Gastrocnemius medialis (tissue), 4 donors: Measurements from ENCODE around the gene MARCHF6. TPM values are rescaled to one million over a fixed set of nuclear protein-coding genes. Genes with fewer than 3 reads are reported as not detected.

ENCODE experiments used
- ATAC-seq, 2 donors: fragments of 150-250 bp; one replicate each; pipeline ENCODE4 v1.9.1; 2016
- DNase-seq, 2 donors: peaks; one replicate each; pipeline ENCODE4 v3.0.0-alpha.2; 2019
- H3K27ac ChIP-seq, 4 donors: fragments of 200-600 bp; sonication (generic); 1 replicate in 1 of 4; 2 replicates in 3 of 4; pipeline ENCODE4 v1.5.1; 2016 to 2018; ENCODE audit warnings: mild to moderate bottlenecking in 2 of 4, moderate library complexity in 1 of 4
- H3K27me3 ChIP-seq, 3 donors: fragments of 200-600 bp; sonication (generic) in 2 of 3; 1 replicate in 1 of 3; 2 replicates in 2 of 3; pipeline versions ENCODE4 v1.5.1 to v1.6.0; 2016 to 2019; ENCODE audit warnings: mild to moderate bottlenecking in 1 of 3, moderate library complexity in 1 of 3
- H3K36me3 ChIP-seq, 2 donors: fragments of 200-600 bp; sonication (generic) in 1 of 2; one replicate each; pipeline ENCODE4 v1.5.1; 2017 to 2018
- H3K4me1 ChIP-seq, 2 donors: fragments of 200-600 bp; sonication (generic) in 1 of 2; one replicate each; pipeline ENCODE4 v1.5.1; 2016 to 2017; ENCODE audit warnings: mild to moderate bottlenecking in 2 of 2
- H3K4me3 ChIP-seq, 4 donors: fragments of 200-600 bp; sonication (generic) in 3 of 4; 1 replicate in 1 of 4; 2 replicates in 3 of 4; pipeline ENCODE4 v1.5.1; 2016 to 2019; ENCODE audit warnings: mild to moderate bottlenecking in 2 of 4
- H3K9me3 ChIP-seq, 3 donors: fragments of 200-600 bp; sonication (generic) in 2 of 3; 1 replicate in 1 of 3; 2 replicates in 2 of 3; pipeline ENCODE4 v1.5.1; 2016 to 2019
- POLR2A ChIP-seq, 2 donors: fragments of 450-650 bp; IDR thresholded peaks; one replicate each; pipeline ENCODE4 v1.6.1; 2017; ENCODE audit warnings: antibody characterized with exemption in 2 of 2, mild to moderate bottlenecking in 2 of 2, moderate library complexity in 2 of 2
- in situ Hi-C, 4 donors: fragments of 200-750 bp; cut with MboI; loops; one replicate each; pipeline versions ENCODE4 v1.15.0 to v1.8.0; 2017; ENCODE audit warnings: low sequenced_read_pairs in 4 of 4
- intact Hi-C: fragments of 100-400 bp; cut with DNase I; formaldehyde crosslinking; loops from one replicate; pipeline ENCODE4 v1.15.1; 2023; ENCODE audit warnings: low total_unique reads
- total RNA-seq, 4 donors: library from RNA; depleted of rRNA; stranded (reverse); fragments of >200 nt; gene quantifications; one replicate each; pipeline versions ENCODE4 v1.1.0 to v1.2.3, GENCODE V29; 2016
- TF ChIP-seq, protein P1 (sequence below), 5 experiments: fragments of 450-650 bp in 3 of 5; fragments of 200-600 bp in 2 of 5; sonication (generic) in 2 of 5; IDR thresholded peaks in 4 of 5; conservative IDR thresholded peaks in 1 of 5; 1 replicate in 4 of 5; 2 replicates in 1 of 5; pipeline ENCODE4 v1.5.1; 2016 to 2019; ENCODE audit warnings: antibody characterized with exemption in 5 of 5, mild to moderate bottlenecking in 3 of 5, moderate library complexity in 3 of 5

The MARCHF6 gene
- total RNA-seq, 4 donors from 2014 or later, result 139 to 173 (median 146) TPM

DNA sequence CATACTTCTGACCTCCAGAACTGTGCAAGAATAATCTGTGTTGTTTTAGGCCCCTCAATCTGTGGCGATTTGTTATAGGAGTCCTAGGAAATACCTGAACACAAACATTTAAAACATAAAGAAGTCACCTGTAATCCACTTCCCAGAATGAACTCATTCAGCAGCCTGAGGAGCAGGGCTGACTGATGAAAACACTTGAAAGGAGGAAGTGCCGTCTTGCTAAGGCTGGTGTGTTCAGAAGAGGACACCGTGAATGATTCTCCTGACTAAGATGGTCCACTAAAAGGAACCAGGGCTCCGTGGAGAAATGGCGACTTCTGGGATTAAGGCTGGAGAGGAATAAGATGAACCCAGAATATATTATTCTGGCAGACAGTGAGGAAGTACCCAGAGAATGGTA is 18.7 kb upstream of the MARCHF6 start:
- intact Hi-C loops, result no loop called here

DNA sequence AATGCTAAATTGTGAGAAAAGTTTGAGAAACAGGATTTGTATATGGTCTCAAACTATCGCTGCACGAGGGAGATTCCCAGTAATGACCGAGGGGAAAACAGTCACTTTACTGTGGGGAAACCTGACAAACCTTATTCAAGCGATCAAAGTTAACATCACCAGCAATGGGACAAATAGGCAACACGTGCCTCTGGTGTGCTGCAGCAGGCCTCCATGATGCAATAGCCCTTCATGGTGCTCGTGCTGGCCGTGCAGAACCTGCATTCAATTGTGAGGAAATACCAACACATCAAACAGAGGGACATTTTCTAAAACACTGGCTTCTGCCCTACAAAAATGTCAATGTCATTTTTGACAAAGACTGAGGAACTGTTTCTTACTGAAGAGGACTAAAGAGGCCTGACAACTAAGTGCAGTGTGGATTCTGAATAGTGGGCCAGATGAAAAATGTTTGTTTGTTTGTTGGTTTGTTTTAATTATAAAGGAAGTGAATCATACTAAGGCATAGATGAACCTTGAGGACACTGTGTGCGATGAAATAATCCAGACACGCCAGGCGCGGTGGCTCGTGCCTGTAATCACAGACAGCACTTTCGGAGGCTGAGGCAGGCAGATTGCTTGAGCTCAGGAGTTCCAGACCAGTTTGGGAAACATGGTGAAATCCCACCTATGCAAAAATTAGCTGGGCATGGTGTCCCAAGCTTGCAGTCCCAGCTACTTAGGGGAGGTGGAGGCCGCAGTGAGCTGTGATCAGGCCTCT is 17.6 kb upstream of the MARCHF6 start:
- no peak for DNase-seq
- TF ChIP-seq POLR2A (IDR thresholded peaks at IDR 0.05), result no peak
- TF ChIP-seq, protein P1, sequence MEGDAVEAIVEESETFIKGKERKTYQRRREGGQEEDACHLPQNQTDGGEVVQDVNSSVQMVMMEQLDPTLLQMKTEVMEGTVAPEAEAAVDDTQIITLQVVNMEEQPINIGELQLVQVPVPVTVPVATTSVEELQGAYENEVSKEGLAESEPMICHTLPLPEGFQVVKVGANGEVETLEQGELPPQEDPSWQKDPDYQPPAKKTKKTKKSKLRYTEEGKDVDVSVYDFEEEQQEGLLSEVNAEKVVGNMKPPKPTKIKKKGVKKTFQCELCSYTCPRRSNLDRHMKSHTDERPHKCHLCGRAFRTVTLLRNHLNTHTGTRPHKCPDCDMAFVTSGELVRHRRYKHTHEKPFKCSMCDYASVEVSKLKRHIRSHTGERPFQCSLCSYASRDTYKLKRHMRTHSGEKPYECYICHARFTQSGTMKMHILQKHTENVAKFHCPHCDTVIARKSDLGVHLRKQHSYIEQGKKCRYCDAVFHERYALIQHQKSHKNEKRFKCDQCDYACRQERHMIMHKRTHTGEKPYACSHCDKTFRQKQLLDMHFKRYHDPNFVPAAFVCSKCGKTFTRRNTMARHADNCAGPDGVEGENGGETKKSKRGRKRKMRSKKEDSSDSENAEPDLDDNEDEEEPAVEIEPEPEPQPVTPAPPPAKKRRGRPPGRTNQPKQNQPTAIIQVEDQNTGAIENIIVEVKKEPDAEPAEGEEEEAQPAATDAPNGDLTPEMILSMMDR (IDR thresholded peaks at IDR 0.05 in 4 of 5, conservative IDR thresholded peaks at IDR 0.05 in 1 of 5), result no peak
- Histone ChIP-seq H3K27ac (no peak overlapping the region), H3K4me3 (no peak overlapping the region), H3K27me3 (no peaks in the 10 kb centered on the region), H3K9me3 (no peaks in the 10 kb centered on the region), H3K4me1 (peaks cover 18 to 22% of the 10 kb centered on the region in 2 donors), H3K36me3 (no peaks in the 10 kb centered on the region)
- intact Hi-C loops (no loop called here), in situ Hi-C loops (no loop called here)
- ATAC-seq, result no peak

More for the DNA sequence above, 18.7 kb upstream of the MARCHF6 start:
- no peak for ATAC-seq
- Histone ChIP-seq H3K36me3 (no peaks in the 10 kb centered on the region), H3K27ac (no peak overlapping the region), H3K9me3 (no peaks in the 10 kb centered on the region), H3K4me1 (peaks cover 26 to 28% of the 10 kb centered on the region in 2 donors), H3K4me3 (no peak overlapping the region), H3K27me3 (no peaks in the 10 kb centered on the region)
- no peak for TF ChIP-seq POLR2A (IDR thresholded peaks at IDR 0.05)
- TF ChIP-seq, protein P1 (IDR thresholded peaks at IDR 0.05 in 4 of 5, conservative IDR thresholded peaks at IDR 0.05 in 1 of 5), result no peak
- in situ Hi-C loops, result no loop called here
- no peak for DNase-seq

DNA sequence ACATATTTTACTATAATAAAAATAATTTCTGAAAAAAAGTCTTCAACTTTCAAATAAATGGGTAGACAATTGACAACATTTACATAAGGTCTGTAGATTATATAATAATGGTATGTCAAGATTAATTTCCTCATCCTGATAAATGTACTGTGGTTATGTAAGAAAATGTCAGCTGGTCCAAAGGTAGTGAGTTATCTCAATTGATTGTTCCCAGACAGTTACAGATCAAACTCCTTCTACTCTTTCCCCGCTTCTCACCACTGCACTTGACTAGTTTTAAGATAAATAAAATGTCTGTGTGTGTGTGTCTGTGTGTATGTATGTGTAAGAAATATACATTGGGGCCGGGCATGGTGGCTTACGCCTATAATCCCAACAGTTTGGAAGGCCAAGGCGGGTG is 16.4 kb upstream of the MARCHF6 start:
- Histone ChIP-seq H3K36me3 (no peaks in the 10 kb centered on the region), H3K4me3 (no peak overlapping the region), H3K4me1 (peaks cover 6 to 13% of the 10 kb centered on the region in 2 donors), H3K9me3 (no peaks in the 10 kb centered on the region), H3K27me3 (no peaks in the 10 kb centered on the region), H3K27ac (no peak overlapping the region)
- TF ChIP-seq, protein P1 (IDR thresholded peaks at IDR 0.05 in 4 of 5, conservative IDR thresholded peaks at IDR 0.05 in 1 of 5), result no peak
- TF ChIP-seq POLR2A (IDR thresholded peaks at IDR 0.05), result no peak
- DNase-seq (no peak), ATAC-seq (no peak)
- in situ Hi-C loops, result no loop called here
- intact Hi-C loops, result no loop called here

DNA sequence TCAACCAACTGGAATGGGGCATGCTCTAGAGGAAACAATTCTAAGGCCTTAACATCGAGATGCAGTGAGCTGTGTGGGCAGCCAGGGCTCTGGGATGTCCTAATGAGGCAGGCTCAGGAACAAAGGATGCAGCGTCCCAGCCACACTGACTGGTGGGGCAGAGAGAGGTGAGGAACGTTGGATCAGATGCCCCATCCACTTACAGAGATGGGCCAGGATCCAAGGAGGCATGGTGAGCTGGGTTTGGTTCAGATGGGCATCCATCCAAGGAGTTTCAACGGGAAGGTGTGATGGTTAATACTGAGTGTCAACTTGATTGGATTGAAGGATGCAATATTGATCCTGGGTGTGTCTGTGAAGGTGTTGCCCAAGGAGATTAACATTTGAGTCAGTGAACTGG is 15.5 kb upstream of the MARCHF6 start:
- DNase-seq (no peak), ATAC-seq (no peak)
- in situ Hi-C loops, result no loop called here
- Histone ChIP-seq H3K4me1 (peaks cover 4 to 9% of the 10 kb centered on the region in 2 donors), H3K9me3 (no peaks in the 10 kb centered on the region), H3K4me3 (no peak overlapping the region), H3K36me3 (no peaks in the 10 kb centered on the region), H3K27me3 (no peaks in the 10 kb centered on the region), H3K27ac (no peak overlapping the region)
- no peak for TF ChIP-seq POLR2A (IDR thresholded peaks at IDR 0.05)
- TF ChIP-seq, protein P1 (IDR thresholded peaks at IDR 0.05 in 4 of 5, conservative IDR thresholded peaks at IDR 0.05 in 1 of 5), result no peak
- intact Hi-C loops, result no loop called here
